ENCODE results near the gene PDE6B. TPM values are rescaled to one million over a fixed set of nuclear protein-coding genes. Genes with fewer than 3 reads are reported as not detected.
A peak's percentile ranks its signal among the peaks of the same experiment; 100 is the strongest.

PDE6B gene
- total RNA-seq, 5 donors from 2014 or later (not counting 1 experiment from before 2014, with no cell fraction given): 14.2 to 21.7 (median 19.8) TPM

DNA sequence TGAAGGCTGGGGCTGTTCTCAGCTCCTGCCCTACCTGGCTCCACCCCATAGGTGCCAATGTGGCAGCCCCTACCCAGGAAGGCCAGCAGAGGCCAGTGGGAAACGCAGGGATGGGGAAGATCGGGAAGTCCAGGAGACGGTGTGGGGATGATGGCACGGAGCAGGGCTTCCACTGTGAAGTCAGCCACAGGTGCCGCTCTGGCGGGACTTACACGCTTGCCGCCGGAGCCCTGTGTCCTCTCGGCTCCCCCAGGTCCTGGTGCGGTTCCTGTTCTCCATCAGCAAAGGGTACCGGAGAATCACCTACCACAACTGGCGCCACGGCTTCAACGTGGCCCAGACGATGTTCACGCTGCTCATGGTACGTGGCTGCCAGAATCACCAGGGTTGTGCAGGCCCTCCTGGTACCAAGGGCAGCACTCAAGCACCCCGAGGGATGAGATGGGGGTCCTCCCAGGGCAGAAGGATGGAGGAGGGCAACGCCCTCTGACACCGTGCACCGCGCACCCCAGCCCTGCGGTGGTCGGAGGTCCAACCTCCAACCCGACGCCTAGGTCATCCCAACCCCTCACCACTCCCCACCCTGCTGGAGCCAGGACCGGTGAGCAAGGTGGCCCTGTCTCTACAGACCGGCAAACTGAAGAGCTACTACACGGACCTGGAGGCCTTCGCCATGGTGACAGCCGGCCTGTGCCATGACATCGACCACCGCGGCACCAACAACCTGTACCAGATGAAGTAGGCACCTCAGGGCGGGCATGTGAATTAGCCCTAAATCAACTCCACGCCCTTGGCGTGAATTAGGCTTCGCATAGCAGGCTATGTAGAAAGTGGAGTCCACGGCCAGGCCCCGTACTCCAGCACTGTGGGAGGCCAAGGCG is 36.7 kb downstream of the PDE6B start:
- H3K27ac Mint-ChIP-seq: no peak overlapping the region
- ChIA-PET CTCF (interaction anchor here in 1 of 2 donors (0.6 kb wide), 1 partner anchor 329 kb away, joined by 3 read pairs; no protein-coding TSS in a partner anchor), POLR2A (interaction anchor here (0.6 kb wide), 2 partner anchors 10 to 12 kb away, joined by 5 to 12 read pairs; partner anchors contain the start of gene ATP5ME (in 1 of the 2))
- no peaks in the 10 kb centered on the region for H3K27me3 Mint-ChIP-seq
- no peaks in the 10 kb centered on the region for H3K9me3 ChIP-seq
- H3K27me3 ChIP-seq (replicated peaks in 1 of 2; ENCODE audit: control insufficient read depth in 2 of 2, extremely low read depth in 1 of 2, insufficient read depth in 2 of 2, low read length in 1 of 2): no peaks in the 10 kb centered on the region
- peak overlapping the region; percentile 78 to 86 (median 81) for H3K4me3 Mint-ChIP-seq
- H3K36me3 ChIP-seq (ENCODE audit: control insufficient read depth in 2 of 2, extremely low read depth in 1 of 2, insufficient read depth in 1 of 2, low read length in 1 of 2): no peaks in the 10 kb centered on the region
- H3K4me1 Mint-ChIP-seq: peaks cover 12 to 23% (median 22%) of the 10 kb centered on the region in 3 donors
- H3K4me3 ChIP-seq (ENCODE audit: control insufficient read depth in 1 of 2, extremely low read depth in 1 of 2, low read length in 1 of 2): no peak overlapping the region
- 97% methylated on average over 37 of the region's 42 CpGs for WGBS (ENCODE audit: insufficient coverage)
- H3K9me3 Mint-ChIP-seq: no peaks in the 10 kb centered on the region
- H3K27ac ChIP-seq (ENCODE audit: low read length): no peak overlapping the region
- DNase-seq (no peak), ATAC-seq (replicated peaks in 1 of 4) (no peak)
- H3K4me1 ChIP-seq (ENCODE audit: control insufficient read depth in 1 of 2, extremely low read depth in 1 of 2, insufficient read depth in 2 of 2, low read length in 2 of 2): peaks cover 0 to 32% of the 10 kb centered on the region in 2 experiments
- peaks cover 9% of the 10 kb centered on the region for H3K36me3 Mint-ChIP-seq

DNA sequence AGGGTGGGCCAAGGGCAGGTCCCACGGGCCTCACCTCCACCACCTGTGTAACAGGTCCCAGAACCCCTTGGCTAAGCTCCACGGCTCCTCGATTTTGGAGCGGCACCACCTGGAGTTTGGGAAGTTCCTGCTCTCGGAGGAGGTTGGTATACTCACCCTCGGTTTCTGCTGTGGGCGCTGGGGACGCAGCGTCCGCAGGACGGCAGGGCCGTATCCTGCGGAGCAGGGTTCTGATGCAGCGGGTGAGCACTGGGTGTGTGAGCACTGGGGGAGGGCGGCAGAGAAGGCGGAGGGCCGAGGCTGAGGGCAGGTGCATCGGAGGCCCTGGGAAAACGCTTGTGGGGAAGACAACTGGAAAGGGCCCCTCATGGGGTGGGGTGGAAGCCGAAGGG is 37.7 kb downstream of the PDE6B start:
- peak overlapping the region; percentile 63 to 87 for H3K27ac Mint-ChIP-seq
- DNase-seq: no peak
- ChIA-PET CTCF (interaction anchor here in 1 of 2 donors (0.6 kb wide), 1 partner anchor 22 kb away, joined by 5 read pairs; no protein-coding TSS in a partner anchor), POLR2A (interaction anchor here (0.6 to 0.7 kb wide), 2 partner anchors 9 to 340 kb away, joined by 4 to 5 read pairs; no protein-coding TSS in a partner anchor)
- peak overlapping the region; percentile 78 to 86 (median 81) for H3K4me3 Mint-ChIP-seq
- ATAC-seq (replicated peaks in 1 of 4): peak in 2 of 4 experiments; percentile 3 to 11
- no peaks in the 10 kb centered on the region for H3K36me3 ChIP-seq (ENCODE audit: control insufficient read depth in 2 of 2, extremely low read depth in 1 of 2, insufficient read depth in 1 of 2, low read length in 1 of 2)
- H3K27ac ChIP-seq (ENCODE audit: low read length): peak overlapping the region; percentile 71
- H3K9me3 ChIP-seq: no peaks in the 10 kb centered on the region
- peaks cover 0 to 32% of the 10 kb centered on the region in 2 experiments for H3K4me1 ChIP-seq (ENCODE audit: control insufficient read depth in 1 of 2, extremely low read depth in 1 of 2, insufficient read depth in 2 of 2, low read length in 2 of 2)
- H3K27me3 Mint-ChIP-seq: no peaks in the 10 kb centered on the region
- no peaks in the 10 kb centered on the region for H3K27me3 ChIP-seq (replicated peaks in 1 of 2; ENCODE audit: control insufficient read depth in 2 of 2, extremely low read depth in 1 of 2, insufficient read depth in 2 of 2, low read length in 1 of 2)
- 68% methylated on average over 20 of the region's 20 CpGs for WGBS (ENCODE audit: insufficient coverage)
- H3K4me3 ChIP-seq (ENCODE audit: control insufficient read depth in 1 of 2, extremely low read depth in 1 of 2, low read length in 1 of 2): peak overlapping the region; percentile 54 to 76
- peaks cover 9% of the 10 kb centered on the region for H3K36me3 Mint-ChIP-seq
- no peaks in the 10 kb centered on the region for H3K9me3 Mint-ChIP-seq
- H3K4me1 Mint-ChIP-seq: peaks cover 12 to 23% (median 22%) of the 10 kb centered on the region in 3 donors

DNA sequence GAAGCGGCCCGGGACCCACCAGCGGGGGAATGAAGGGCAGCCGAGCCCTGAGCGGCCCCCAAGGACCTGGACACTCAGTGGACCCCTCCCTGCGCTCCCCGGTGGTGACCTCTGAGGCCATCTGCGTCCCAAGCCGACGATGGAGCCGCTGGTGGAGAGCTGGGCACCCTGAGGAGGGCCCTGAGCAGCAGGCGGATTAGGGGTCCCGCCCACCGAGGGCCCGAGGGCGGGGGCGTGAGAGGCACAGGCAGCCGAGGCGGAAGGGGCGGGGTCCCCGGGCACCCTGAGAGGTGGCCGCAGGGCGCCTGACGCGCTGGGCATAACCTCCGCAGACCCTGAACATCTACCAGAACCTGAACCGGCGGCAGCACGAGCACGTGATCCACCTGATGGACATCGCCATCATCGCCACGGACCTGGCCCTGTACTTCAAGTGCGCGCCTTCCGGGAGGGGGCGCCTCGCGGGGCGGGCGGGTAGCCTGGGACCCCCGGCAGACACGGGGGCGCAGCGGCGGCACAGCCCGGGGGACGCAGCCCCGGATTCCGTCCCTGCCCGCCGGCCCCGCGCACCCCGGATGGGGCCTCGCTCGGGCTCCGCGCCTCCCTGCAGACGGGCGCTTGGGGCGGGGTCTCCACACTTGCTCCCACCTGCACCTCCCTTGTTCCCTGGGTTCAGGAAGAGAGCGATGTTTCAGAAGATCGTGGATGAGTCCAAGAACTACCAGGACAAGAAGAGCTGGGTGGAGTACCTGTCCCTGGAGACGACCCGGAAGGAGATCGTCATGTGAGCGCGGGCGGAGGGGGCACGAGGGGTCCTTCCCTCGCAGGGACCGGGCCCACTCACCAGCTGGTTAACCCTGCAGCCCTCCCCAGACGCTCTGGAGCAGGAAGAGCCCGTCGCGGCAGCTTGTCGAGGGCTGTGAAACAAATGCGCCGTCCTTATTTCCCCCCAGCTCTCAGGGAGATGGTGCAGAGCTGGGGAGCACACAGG is 38.4 kb downstream of the PDE6B start:
- Mint-ChIP-seq H3K36me3 (peaks cover 9% of the 10 kb centered on the region), H3K27ac (peak overlapping the region; percentile 84 to 91), H3K9me3 (no peaks in the 10 kb centered on the region), H3K4me3 (peak overlapping the region; percentile 81 to 86 (median 84)), H3K4me1 (peaks cover 12 to 23% (median 22%) of the 10 kb centered on the region in 3 donors), H3K27me3 (no peaks in the 10 kb centered on the region)
- CTCF ChIA-PET: interaction anchor here (0.6 to 1.2 kb wide), 2 partner anchors 10 to 459 kb away, joined by 3 read pairs; partner anchors contain the start of genes ATP5ME (in 1 of the 2) and MYL5 (in 1 of the 2)
- DNase-seq (peak; percentile 60 to 88 (median 79)), ATAC-seq (replicated peaks in 1 of 4) (peak; percentile 86 to 90 (median 88))
- Histone ChIP-seq H3K27me3 (replicated peaks in 1 of 2; ENCODE audit: control insufficient read depth in 2 of 2, extremely low read depth in 1 of 2, insufficient read depth in 2 of 2, low read length in 1 of 2) (no peaks in the 10 kb centered on the region), H3K4me3 (ENCODE audit: control insufficient read depth in 1 of 2, extremely low read depth in 1 of 2, low read length in 1 of 2) (peak overlapping the region; percentile 54 to 76), H3K36me3 (ENCODE audit: control insufficient read depth in 2 of 2, extremely low read depth in 1 of 2, insufficient read depth in 1 of 2, low read length in 1 of 2) (no peaks in the 10 kb centered on the region), H3K9me3 (no peaks in the 10 kb centered on the region), H3K27ac (ENCODE audit: low read length) (peak overlapping the region; percentile 71), H3K4me1 (ENCODE audit: control insufficient read depth in 1 of 2, extremely low read depth in 1 of 2, insufficient read depth in 2 of 2, low read length in 2 of 2) (peaks cover 0 to 32% of the 10 kb centered on the region in 2 experiments)
- POLR2A ChIA-PET: interaction anchor here in 1 of 2 donors (0.7 kb wide), 1 partner anchor 340 kb away, joined by 4 read pairs; no protein-coding TSS in a partner anchor
- 2% methylated on average over 72 of the region's 80 CpGs for WGBS (ENCODE audit: insufficient coverage)

DNA sequence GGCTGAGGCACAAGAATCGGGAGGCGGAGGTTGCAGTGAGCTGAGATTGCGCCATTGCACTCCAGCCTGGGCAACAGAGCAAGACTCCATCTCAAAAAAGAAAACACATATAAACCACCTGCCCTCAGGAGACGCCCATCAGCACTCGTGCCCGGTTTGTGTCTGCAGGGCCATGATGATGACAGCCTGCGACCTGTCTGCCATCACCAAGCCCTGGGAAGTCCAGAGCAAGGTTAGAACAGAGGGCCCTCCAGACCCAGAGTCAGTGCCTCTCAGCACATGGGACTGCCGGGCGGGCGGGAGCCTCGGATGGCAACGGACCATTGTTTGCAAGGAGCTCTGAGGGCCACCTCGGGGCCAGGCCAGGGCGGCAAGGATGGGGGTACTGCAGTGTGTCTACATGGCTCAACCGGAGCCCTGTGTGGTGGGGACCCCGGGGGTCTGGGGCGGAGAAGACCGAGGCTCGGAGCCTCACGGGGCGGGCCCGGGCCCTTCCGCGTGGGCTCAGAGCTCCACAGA is 39.4 kb downstream of the PDE6B start:
- no peaks in the 10 kb centered on the region for H3K27me3 Mint-ChIP-seq
- no peak overlapping the region for H3K27ac ChIP-seq (ENCODE audit: low read length)

DNA sequence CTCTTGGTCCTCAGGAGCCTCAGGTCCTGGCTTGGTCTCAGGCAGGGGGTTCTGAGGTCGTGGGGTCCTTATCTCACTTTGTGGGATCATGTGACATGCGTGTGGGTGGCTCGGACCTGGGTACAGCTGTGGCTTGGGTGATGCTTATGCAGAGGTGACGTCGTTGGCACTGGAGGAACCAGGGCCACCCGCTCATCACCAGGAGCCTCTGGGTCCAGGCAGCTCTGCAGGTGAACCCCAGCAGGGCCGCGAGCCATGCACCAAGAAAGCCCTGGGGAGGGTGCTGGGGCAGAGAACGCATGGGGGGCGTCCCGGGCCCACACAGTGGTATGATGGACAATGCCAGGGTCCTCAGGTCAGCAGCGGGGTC is 40.0 kb downstream of the PDE6B start:
- 99% methylated on average over 10 of the region's 12 CpGs for WGBS (ENCODE audit: insufficient coverage)
- ChIA-PET CTCF (no interaction called here), POLR2A (no interaction called here)
- DNase-seq (no peak), ATAC-seq (replicated peaks in 1 of 4) (no peak)
- no peaks in the 10 kb centered on the region for H3K9me3 Mint-ChIP-seq
- Histone ChIP-seq H3K9me3 (no peaks in the 10 kb centered on the region), H3K36me3 (ENCODE audit: control insufficient read depth in 2 of 2, extremely low read depth in 1 of 2, insufficient read depth in 1 of 2, low read length in 1 of 2) (peaks cover 0 to under 1% of the 10 kb centered on the region in 2 donors), H3K27me3 (replicated peaks in 1 of 2; ENCODE audit: control insufficient read depth in 2 of 2, extremely low read depth in 1 of 2, insufficient read depth in 2 of 2, low read length in 1 of 2) (no peaks in the 10 kb centered on the region), H3K27ac (ENCODE audit: low read length) (no peak overlapping the region), H3K4me1 (ENCODE audit: control insufficient read depth in 1 of 2, extremely low read depth in 1 of 2, insufficient read depth in 2 of 2, low read length in 2 of 2) (peaks cover 0 to 32% of the 10 kb centered on the region in 2 experiments), H3K4me3 (ENCODE audit: control insufficient read depth in 1 of 2, extremely low read depth in 1 of 2, low read length in 1 of 2) (no peak overlapping the region)
- no peak overlapping the region for H3K27ac Mint-ChIP-seq
- no peaks in the 10 kb centered on the region for H3K27me3 Mint-ChIP-seq
- peaks cover 12 to 22% (median 21%) of the 10 kb centered on the region in 3 donors for H3K4me1 Mint-ChIP-seq
- peaks cover 6% of the 10 kb centered on the region for H3K36me3 Mint-ChIP-seq
- peak overlapping the region in 2 of 3 donors; percentile 81 to 84 for H3K4me3 Mint-ChIP-seq

More for the DNA sequence above, 39.4 kb downstream of the PDE6B start:
- no peaks in the 10 kb centered on the region for H3K9me3 Mint-ChIP-seq
- no peaks in the 10 kb centered on the region for H3K27me3 ChIP-seq (replicated peaks in 1 of 2; ENCODE audit: control insufficient read depth in 2 of 2, extremely low read depth in 1 of 2, insufficient read depth in 2 of 2, low read length in 1 of 2)
- H3K4me3 Mint-ChIP-seq: peak overlapping the region; percentile 81 to 86 (median 84)
- ChIA-PET CTCF (interaction anchor here (0.6 to 1.2 kb wide), 2 partner anchors 9 to 458 kb away, joined by 3 read pairs; partner anchors contain the start of genes ATP5ME (in 1 of the 2) and MYL5 (in 1 of the 2)), POLR2A (interaction anchor here in 1 of 2 donors (0.6 kb wide), 1 partner anchor 172 kb away, joined by 7 read pairs; no protein-coding TSS in a partner anchor)
- WGBS (ENCODE audit: insufficient coverage): 97% methylated on average over 19 of the region's 24 CpGs
- no peak for ATAC-seq (replicated peaks in 1 of 4)
- peaks cover 9% of the 10 kb centered on the region for H3K36me3 Mint-ChIP-seq
- no peaks in the 10 kb centered on the region for H3K36me3 ChIP-seq (ENCODE audit: control insufficient read depth in 2 of 2, extremely low read depth in 1 of 2, insufficient read depth in 1 of 2, low read length in 1 of 2)
- DNase-seq: peak in 1 of 35 experiments; percentile 7
- H3K9me3 ChIP-seq: no peaks in the 10 kb centered on the region
- peaks cover 0 to 32% of the 10 kb centered on the region in 2 experiments for H3K4me1 ChIP-seq (ENCODE audit: control insufficient read depth in 1 of 2, extremely low read depth in 1 of 2, insufficient read depth in 2 of 2, low read length in 2 of 2)
- H3K4me3 ChIP-seq (ENCODE audit: control insufficient read depth in 1 of 2, extremely low read depth in 1 of 2, low read length in 1 of 2): no peak overlapping the region
- peak overlapping the region in 1 of 2 donors; percentile 91 for H3K27ac Mint-ChIP-seq
- H3K4me1 Mint-ChIP-seq: peaks cover 12 to 23% (median 22%) of the 10 kb centered on the region in 3 donors

Data from T-cell (primary cell).